Panc1 (cell line): ENCODE results near the gene LEPROT. TPM values are rescaled to one million over a fixed set of nuclear protein-coding genes. Genes with fewer than 3 reads are reported as not detected.

ENCODE experiments used
- total RNA-seq: library from RNA; stranded (reverse); gene quantifications from one replicate; pipeline ENCODE4 v1.2.1, GENCODE V29; 2021; ENCODE audit not compliant: unreplicated experiment

LEPROT gene
- total RNA-seq, 1 experiment from 2014 or later: 53.6 TPM

Other genes starting within 250 kb of the LEPROT start
- 4.0 TPM for gene DNAJC6, start 111.1 kb upstream of the LEPROT start, total RNA-seq
- gene LEPR, start within 50 bp of the LEPROT start, total RNA-seq: 3.0 TPM